Heart left ventricle (tissue), 13 donors: ENCODE measurements around the gene WDR88.

Source experiments
- CTCF ChIP-seq, 12 donors: fragments of 200-600 bp; sonication (generic) in 4 of 12; IDR thresholded peaks; one replicate each; pipeline versions ENCODE4 v1.5.0 to v1.8.0; 2018 to 2022; ENCODE audit warnings: antibody characterized with exemption in 12 of 12, mild to moderate bottlenecking in 5 of 12
- POLR2A ChIP-seq, 2 donors: fragments of 450-650 bp; IDR thresholded peaks; one replicate each; pipeline ENCODE4 v1.6.1; 2017; ENCODE audit warnings: antibody characterized with exemption in 2 of 2, mild to moderate bottlenecking in 2 of 2, moderate library complexity in 2 of 2
- donor health status: ischemic (EF 13 %, LVEDD 7.1; RV severe dilation, severe dysfunction).
- donor health status: DM: no; HTN: yes; CAD: no.
- donor health status: DM: no; HTN: no; CAD: no.
- donor health status: ischemic (EF 25% LVEDD 6.9; RV normal size, moderate dysfunction).
- donor health status: ischemic (EF 25% LVEDD 5.7; RV mildly dilated, moderate dysfunction).
- donor health status: ischemic (EF 35%, LVEDD 5.7; RV mildly dilated, moderate dysfunction).
- donor health status: nonischemic (EF 11% LVEDD 7.7; RV severe dilation, severe dysfunction).
- donor health status: DM: yes; HTN: yes; CAD: no.
- donor health status: PGD.
- donor health status: ischemic (EF 29% LVEDD 5.4; RV normal size, mild dysfunction).
- donor health status: nonischemic (EF 23%, LVEDD 6.1; RV moderate dilation, normal function).

DNA sequence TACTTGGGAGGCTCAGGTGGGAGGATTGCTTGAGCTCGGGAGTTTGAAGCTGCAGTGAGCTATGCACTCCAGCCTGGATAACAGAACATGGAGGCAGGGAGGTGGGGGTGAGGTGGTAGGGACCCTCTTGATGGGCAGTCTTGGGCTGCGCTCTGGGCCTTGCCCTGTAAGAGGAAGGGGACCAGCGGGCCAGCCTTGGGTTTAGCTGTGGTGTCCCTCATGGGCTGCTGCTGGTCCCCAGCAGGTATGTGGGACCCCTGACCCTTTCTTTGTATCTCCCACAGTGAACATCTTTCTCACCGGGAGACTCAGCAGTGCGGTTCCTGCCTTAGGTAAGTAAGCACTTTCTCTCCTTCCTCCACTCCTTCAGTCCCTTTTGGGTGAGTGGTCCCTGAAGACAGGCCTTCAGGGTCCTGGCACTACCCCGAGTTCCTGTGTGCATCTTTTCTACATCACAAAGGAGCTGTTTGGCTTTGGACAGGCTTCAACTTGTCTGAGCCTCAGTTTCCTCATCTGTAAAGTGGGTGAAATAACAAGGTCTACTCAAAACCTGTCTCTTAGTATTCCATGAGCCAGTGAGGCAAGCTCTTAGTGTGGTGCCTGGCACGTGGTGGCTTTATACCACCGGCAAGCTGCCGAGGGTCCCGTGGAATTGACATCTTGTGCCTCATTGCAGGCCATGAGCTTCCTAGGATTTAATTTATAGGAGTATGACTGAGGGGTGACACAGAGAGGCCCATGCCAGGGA is 64.7 kb downstream of the WDR88 start:
- TF ChIP-seq CTCF (IDR thresholded peaks at IDR 0.05) (no peak), POLR2A (IDR thresholded peaks at IDR 0.05) (no peak)
